ENCODE measurements around the gene STON2.

The STON2 gene

GRCh38 chr14:81301371-81301770 is 98.8 kb downstream of the STON2 start:
- no peak for DNase-seq (ENCODE audit: low read depth)
- TF ChIP-seq CTCF (IDR thresholded peaks at IDR 0.05; ENCODE audit: low read depth, low read length, missing control alignments) = no peak
- no peak overlapping the region for H3K4me3 ChIP-seq (ENCODE audit: low read depth, low read length)

DNA sequence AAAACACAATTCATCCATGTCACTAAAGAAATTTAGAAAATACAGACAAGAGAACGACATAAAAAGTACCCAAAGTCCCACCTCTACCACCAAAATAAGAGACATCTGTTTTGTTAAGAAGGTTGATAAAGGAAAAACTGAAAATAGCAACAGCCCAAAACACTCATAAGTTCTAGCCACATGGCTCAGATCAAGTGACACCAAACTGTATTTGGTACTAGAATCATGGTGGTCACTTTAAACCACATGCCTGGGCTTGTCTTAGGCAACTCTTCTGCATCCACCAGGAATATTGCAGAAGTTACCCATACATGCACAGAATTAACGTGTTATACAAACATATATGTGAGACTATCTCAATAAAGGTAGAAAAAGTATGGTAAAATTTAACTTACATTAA is 101.2 kb downstream of the STON2 start:
- DNase-seq (ENCODE audit: low read depth) = no peak
- TF ChIP-seq CTCF (IDR thresholded peaks at IDR 0.05; ENCODE audit: low read depth, low read length, missing control alignments) = no peak
- no peak overlapping the region for H3K4me3 ChIP-seq (ENCODE audit: low read depth, low read length)

DNA sequence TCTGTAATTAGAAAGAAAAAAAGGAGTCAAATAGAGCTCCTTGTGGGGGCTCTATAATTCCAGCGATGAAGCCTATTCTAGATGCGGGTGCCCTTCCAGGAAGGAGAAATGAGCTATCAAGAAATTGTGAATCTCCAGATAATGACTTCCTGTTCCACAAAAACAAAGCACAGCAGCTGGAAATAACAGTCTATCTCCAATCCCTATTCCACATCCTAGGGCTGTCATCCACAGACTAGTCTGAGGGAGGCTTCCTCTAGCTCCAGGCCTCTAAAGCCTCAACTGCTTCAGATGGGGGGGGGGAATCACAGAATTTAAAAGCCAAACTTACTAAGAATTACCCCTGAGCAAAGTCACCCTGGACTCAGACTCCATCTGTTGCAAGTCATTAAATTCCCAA is 102.0 kb downstream of the STON2 start:
- H3K4me3 ChIP-seq (ENCODE audit: low read depth, low read length) = no peak overlapping the region
- no peak for DNase-seq (ENCODE audit: low read depth)
- no peak for TF ChIP-seq CTCF (IDR thresholded peaks at IDR 0.05; ENCODE audit: low read depth, low read length, missing control alignments)

GRCh38 chr14:81295958-81296923 is 103.9 kb downstream of the STON2 start:
- no peak for DNase-seq (ENCODE audit: low read depth)
- no peak for TF ChIP-seq CTCF (IDR thresholded peaks at IDR 0.05; ENCODE audit: low read depth, low read length, missing control alignments)
- no peak overlapping the region for H3K4me3 ChIP-seq (ENCODE audit: low read depth, low read length)

DNA sequence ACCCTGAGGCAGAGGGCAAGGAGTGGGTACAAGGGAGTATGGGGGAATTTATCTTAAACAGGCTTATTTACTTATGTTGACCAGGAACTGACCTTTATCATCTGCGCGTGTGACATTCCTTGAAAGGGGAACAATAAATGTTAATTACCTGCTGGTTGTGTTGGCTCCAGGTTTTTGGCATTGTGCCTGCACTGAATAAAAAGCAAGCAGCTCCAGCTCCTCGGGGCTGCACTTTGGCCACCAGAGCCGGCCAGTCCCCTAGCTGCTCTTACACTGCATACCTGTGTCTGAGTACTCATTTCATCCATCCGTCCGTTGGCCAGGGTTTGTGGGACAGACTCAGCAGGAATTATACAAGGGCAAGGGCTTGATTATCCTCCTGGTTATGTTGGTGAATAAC is 110.6 kb downstream of the STON2 start:
- no peak overlapping the region for H3K4me3 ChIP-seq (ENCODE audit: low read depth, low read length)
- no peak for TF ChIP-seq CTCF (IDR thresholded peaks at IDR 0.05; ENCODE audit: low read depth, low read length, missing control alignments)
- DNase-seq (ENCODE audit: low read depth) = no peak

- no peak for DNase-seq (ENCODE audit: low read depth)
- no peak overlapping the region for H3K4me3 ChIP-seq (ENCODE audit: low read depth, low read length)
- no peak for TF ChIP-seq CTCF (IDR thresholded peaks at IDR 0.05; ENCODE audit: low read depth, low read length, missing control alignments)
Observed at GRCh38 chr14:81286574-81287370, 113.4 kb downstream of the STON2 start.
